CD14-positive monocyte (primary cell): ENCODE measurements around the gene CCDC188. TPM values are rescaled to one million over a fixed set of nuclear protein-coding genes. Genes with fewer than 3 reads are reported as not detected.

Experiments
- DNase-seq, 3 donors: peaks; one replicate each; pipeline ENCODE4 v3.0.0-alpha.2; 2011 to 2022
- H2AFZ ChIP-seq: 2 replicates; pipeline ENCODE4 v1.6.0; 2012; ENCODE audit warnings: mild to moderate bottlenecking, low read depth, low read length, inconsistent platforms; ENCODE audit not compliant: insufficient read depth, poor library complexity, severe bottlenecking
- H3K27ac ChIP-seq, 2 donors: 1 replicate in 1 of 2; 2 replicates in 1 of 2; pipeline ENCODE4 v1.5.1; 2012 to 2013; ENCODE audit warnings: low read length in 2 of 2, control low read depth in 1 of 2, inconsistent platforms in 1 of 2, low read depth in 1 of 2, mild to moderate bottlenecking in 1 of 2
- H3K27me3 ChIP-seq, 2 donors: one replicate each; pipeline versions ENCODE4 v1.6.0 to v1.6.1; 2011 to 2013; ENCODE audit warnings: low read length in 2 of 2; ENCODE audit not compliant: control insufficient read depth in 2 of 2, insufficient read depth in 2 of 2
- H3K36me3 ChIP-seq, 2 donors: replicated peaks in 1 of 2; 1 replicate in 1 of 2; 2 replicates in 1 of 2; pipeline versions ENCODE4 v1.5.1 to v1.6.1; 2012 to 2013; ENCODE audit warnings: low read length in 2 of 2, control low read depth in 1 of 2, inconsistent platforms in 1 of 2, mild to moderate bottlenecking in 1 of 2; ENCODE audit not compliant: insufficient read depth in 2 of 2, control insufficient read depth in 1 of 2
- H3K4me1 ChIP-seq, 2 donors: 1 replicate in 1 of 2; 2 replicates in 1 of 2; pipeline versions ENCODE4 v1.5.1 to v1.6.1; 2012 to 2013; ENCODE audit warnings: low read length in 2 of 2, control low read depth in 1 of 2, inconsistent platforms in 1 of 2, mild to moderate bottlenecking in 1 of 2, moderate library complexity in 1 of 2; ENCODE audit not compliant: insufficient read depth in 2 of 2, control insufficient read depth in 1 of 2
- H3K4me2 ChIP-seq: replicated peaks from 2 replicates; pipeline ENCODE3; 2012; ENCODE audit warnings: low read length, moderate library complexity, mild to moderate bottlenecking; ENCODE audit not compliant: poor library complexity, severe bottlenecking; ENCODE audit errors: extremely low read depth
- H3K4me3 ChIP-seq, 3 experiments: fragments of 200-600 bp in 1 of 3; sonication (generic) in 1 of 3; replicated peaks in 1 of 3; 1 replicate in 2 of 3; 2 replicates in 1 of 3; pipeline ENCODE4 v1.5.1; 2011 to 2013; ENCODE audit warnings: low read length in 3 of 3, mild to moderate bottlenecking in 3 of 3, control low read depth in 2 of 3, low read depth in 2 of 3, inconsistent platforms in 1 of 3, moderate library complexity in 1 of 3
- H3K79me2 ChIP-seq: 2 replicates; pipeline ENCODE4 v1.6.0; 2012; ENCODE audit warnings: mild to moderate bottlenecking, control low read depth, inconsistent platforms, low read length, moderate library complexity; ENCODE audit not compliant: insufficient read depth
- H3K9ac ChIP-seq: 2 replicates; pipeline ENCODE4 v1.6.0; 2017; ENCODE audit warnings: low read length, mild to moderate bottlenecking; ENCODE audit not compliant: insufficient read depth, poor library complexity, severe bottlenecking
- H3K9me3 ChIP-seq, 2 donors: replicated peaks in 1 of 2; 1 replicate in 1 of 2; 2 replicates in 1 of 2; pipeline versions ENCODE4 v1.5.1 to v1.6.1; 2012 to 2013; ENCODE audit warnings: low read length in 2 of 2, control low read depth in 1 of 2; ENCODE audit not compliant: control insufficient read depth in 1 of 2, insufficient read depth in 1 of 2
- H4K20me1 ChIP-seq: 2 replicates; pipeline ENCODE4 v1.6.0; 2012; ENCODE audit warnings: mild to moderate bottlenecking, low read length, control low read depth, moderate library complexity; ENCODE audit not compliant: insufficient read depth
- H3K27ac Mint-ChIP-seq, 7 donors: one replicate each; pipeline ENCODE4 v1.8.0; 2020; ENCODE audit warnings: mild to moderate bottlenecking in 7 of 7, mixed read lengths in 7 of 7, moderate library complexity in 6 of 7, inconsistent platforms in 2 of 7
- H3K27me3 Mint-ChIP-seq, 3 donors: one replicate each; pipeline ENCODE4 v1.8.0; 2021 to 2022; ENCODE audit warnings: low read depth in 3 of 3, mild to moderate bottlenecking in 3 of 3, mixed read lengths in 3 of 3, moderate library complexity in 3 of 3, inconsistent platforms in 1 of 3
- H3K36me3 Mint-ChIP-seq, 2 donors: one replicate each; pipeline ENCODE4 v1.8.0; 2020; ENCODE audit warnings: mixed read lengths in 2 of 2, inconsistent platforms in 1 of 2, mild to moderate bottlenecking in 1 of 2
- H3K4me1 Mint-ChIP-seq: one replicate; pipeline ENCODE4 v1.8.0; 2020; ENCODE audit warnings: mild to moderate bottlenecking, mixed read lengths
- H3K4me3 Mint-ChIP-seq, 2 donors: one replicate each; pipeline ENCODE4 v1.8.0; 2020; ENCODE audit warnings: mild to moderate bottlenecking in 2 of 2, mixed read lengths in 2 of 2, moderate library complexity in 1 of 2
- H3K9me3 Mint-ChIP-seq, 7 donors: one replicate each; pipeline ENCODE4 v1.8.0; 2020 to 2022; ENCODE audit warnings: mixed read lengths in 7 of 7, mild to moderate bottlenecking in 6 of 7, moderate library complexity in 6 of 7, inconsistent platforms in 2 of 7
- WGBS: methylation state at CpG from one replicate; pipeline ENCODE4 v1.1.5; 2013; ENCODE audit warnings: missing lambda C conversion rate; ENCODE audit not compliant: insufficient coverage; 5-methylcytosine and 5-hydroxymethylcytosine counted together
- intact Hi-C, 2 donors: fragments of 100-400 bp; cut with micrococcal nuclease; formaldehyde crosslinking; loops; one replicate each; pipeline versions ENCODE4 v1.15.0 to v1.15.1; 2023
- polyA plus RNA-seq, 3 donors: library from polyadenylated mRNA; depleted of rRNA in 1 of 3; unstranded in 2 of 3; stranded (reverse) in 1 of 3; fragments of 300-500 nt in 2 of 3; fragments of >200 nt in 1 of 3; fragmentation: Illumina TruSeq in 2 of 3; gene quantifications; 1 replicate in 2 of 3; 2 replicates in 1 of 3; pipeline ENCODE4 v1.2.3, GENCODE V29; 2012 to 2021
- TF ChIP-seq, protein P1 (sequence below): fragments of 200-600 bp; IDR thresholded peaks from one replicate; pipeline ENCODE4 v1.8.0; 2022; ENCODE audit warnings: antibody characterized with exemption, mild to moderate bottlenecking

CCDC188 gene
- polyA plus RNA-seq, 3 donors: 0.15 TPM; not detected in 2

DNA sequence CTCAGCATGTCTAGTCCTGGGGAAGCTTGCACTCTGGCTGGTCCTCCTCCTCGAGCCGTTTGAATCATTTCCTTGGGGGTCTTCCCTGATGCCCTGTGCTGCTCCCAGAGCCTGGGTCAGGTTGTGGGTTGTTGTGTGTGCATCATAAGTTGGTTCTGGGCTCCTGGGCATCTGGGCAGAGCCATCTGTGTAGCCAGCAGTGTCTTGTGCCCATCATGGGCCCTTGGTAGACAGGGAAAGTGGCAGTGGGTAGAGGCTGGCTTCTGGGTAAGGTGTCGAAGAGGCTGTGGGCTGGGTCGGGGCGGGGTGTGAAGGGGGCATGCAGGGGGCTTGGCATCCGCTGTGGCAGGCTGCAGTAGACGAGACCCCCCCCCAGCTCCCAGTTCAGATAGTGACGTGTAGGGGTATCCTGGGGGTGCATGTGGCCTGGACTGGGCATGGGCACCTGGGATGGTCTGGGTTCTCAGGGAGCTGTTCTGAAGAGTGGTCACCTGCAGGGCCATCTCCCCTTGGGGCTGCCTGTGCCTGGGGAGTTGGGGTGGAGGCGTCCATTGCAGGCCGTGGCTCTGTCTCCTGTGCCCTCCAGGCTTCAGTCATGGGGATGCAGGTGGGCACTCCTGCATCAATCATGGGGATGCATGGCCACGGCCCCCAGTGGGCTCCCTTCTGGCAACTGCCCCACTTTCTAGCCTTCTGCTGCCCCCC, 26.6 kb downstream of the CCDC188 start:
- Histone ChIP-seq H3K9me3 (no peaks in the 10 kb centered on the region), H3K27ac (peak overlapping the region in 1 of 2 donors; percentile 20), H3K9ac (no peak overlapping the region), H4K20me1 (peaks cover 12% of the 10 kb centered on the region), H3K4me1 (peaks cover 0 to 1% of the 10 kb centered on the region in 2 donors), H3K4me2 (no peak overlapping the region), H3K4me3 (no peak overlapping the region), H3K27me3 (no peaks in the 10 kb centered on the region), H2AFZ (no peak overlapping the region), H3K36me3 (peaks cover 39 to 74% of the 10 kb centered on the region in 2 donors), H3K79me2 (peaks cover 43% of the 10 kb centered on the region)
- WGBS: 92% methylated on average over 4 of the region's 11 CpGs
- Mint-ChIP-seq H3K36me3 (peaks cover 50 to 83% of the 10 kb centered on the region in 2 donors), H3K27ac (peak overlapping the region in 4 of 7 donors; percentile 14 to 76 (median 42)), H3K27me3 (no peaks in the 10 kb centered on the region), H3K4me1 (peaks cover 5% of the 10 kb centered on the region), H3K4me3 (no peak overlapping the region), H3K9me3 (no peaks in the 10 kb centered on the region)
- no peak for DNase-seq
- TF ChIP-seq, protein P1, sequence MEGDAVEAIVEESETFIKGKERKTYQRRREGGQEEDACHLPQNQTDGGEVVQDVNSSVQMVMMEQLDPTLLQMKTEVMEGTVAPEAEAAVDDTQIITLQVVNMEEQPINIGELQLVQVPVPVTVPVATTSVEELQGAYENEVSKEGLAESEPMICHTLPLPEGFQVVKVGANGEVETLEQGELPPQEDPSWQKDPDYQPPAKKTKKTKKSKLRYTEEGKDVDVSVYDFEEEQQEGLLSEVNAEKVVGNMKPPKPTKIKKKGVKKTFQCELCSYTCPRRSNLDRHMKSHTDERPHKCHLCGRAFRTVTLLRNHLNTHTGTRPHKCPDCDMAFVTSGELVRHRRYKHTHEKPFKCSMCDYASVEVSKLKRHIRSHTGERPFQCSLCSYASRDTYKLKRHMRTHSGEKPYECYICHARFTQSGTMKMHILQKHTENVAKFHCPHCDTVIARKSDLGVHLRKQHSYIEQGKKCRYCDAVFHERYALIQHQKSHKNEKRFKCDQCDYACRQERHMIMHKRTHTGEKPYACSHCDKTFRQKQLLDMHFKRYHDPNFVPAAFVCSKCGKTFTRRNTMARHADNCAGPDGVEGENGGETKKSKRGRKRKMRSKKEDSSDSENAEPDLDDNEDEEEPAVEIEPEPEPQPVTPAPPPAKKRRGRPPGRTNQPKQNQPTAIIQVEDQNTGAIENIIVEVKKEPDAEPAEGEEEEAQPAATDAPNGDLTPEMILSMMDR: no peak
- intact Hi-C loops: no loop called here

DNA sequence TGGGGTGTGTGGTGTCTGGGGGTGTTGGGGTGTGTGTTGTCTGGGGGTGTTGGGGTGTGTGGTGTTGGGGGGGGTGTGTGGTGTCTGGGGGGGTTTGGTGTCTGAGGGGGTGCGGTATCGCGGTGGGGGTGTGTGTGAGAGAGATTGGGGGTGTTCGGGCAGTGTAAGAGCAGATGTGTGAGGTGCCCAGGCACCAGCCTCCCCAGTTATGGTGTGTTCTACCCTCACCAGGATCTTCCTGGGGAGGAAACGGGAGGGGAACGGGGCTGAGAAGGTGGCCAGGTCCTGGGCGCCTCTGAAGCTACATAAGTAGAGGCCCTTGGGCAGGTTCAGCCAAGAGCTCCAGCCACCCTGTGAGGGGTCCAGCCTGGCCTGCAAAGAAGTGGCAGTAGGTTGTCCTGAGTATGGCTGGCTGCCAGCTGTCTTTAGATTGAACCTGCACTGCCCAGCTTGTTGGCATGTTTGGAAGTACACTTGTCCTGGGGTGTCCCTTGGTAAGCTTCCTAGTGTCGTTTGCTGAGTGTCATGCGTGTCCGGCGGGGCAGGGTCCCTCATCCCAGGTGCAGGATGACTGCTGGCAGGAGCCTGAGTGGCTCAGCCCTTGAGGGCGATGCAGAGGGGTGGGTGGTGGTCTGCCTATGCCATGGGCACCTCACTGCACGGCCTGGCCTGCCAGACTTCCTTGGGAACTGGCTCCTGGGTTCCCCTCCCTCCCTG, 27.3 kb downstream of the CCDC188 start:
- Mint-ChIP-seq H3K36me3 (peaks cover 51 to 84% of the 10 kb centered on the region in 2 donors), H3K4me3 (no peak overlapping the region), H3K9me3 (no peaks in the 10 kb centered on the region), H3K27ac (peak overlapping the region in 2 of 7 donors; percentile 8 to 69), H3K27me3 (no peaks in the 10 kb centered on the region), H3K4me1 (peaks cover 8% of the 10 kb centered on the region)
- no peak overlapping the region for H2AFZ ChIP-seq
- no peaks in the 10 kb centered on the region for H3K9me3 ChIP-seq
- H3K4me3 ChIP-seq: no peak overlapping the region
- peaks cover 39 to 80% of the 10 kb centered on the region in 2 donors for H3K36me3 ChIP-seq
- intact Hi-C loops: no loop called here
- H3K9ac ChIP-seq: no peak overlapping the region
- H4K20me1 ChIP-seq: peaks cover 17% of the 10 kb centered on the region
- 97% methylated on average over 9 of the region's 13 CpGs for WGBS
- DNase-seq: no peak
- no peaks in the 10 kb centered on the region for H3K27me3 ChIP-seq
- TF ChIP-seq, protein P1: no peak
- no peak overlapping the region for H3K4me2 ChIP-seq
- H3K79me2 ChIP-seq: peaks cover 50% of the 10 kb centered on the region
- H3K27ac ChIP-seq: peak overlapping the region in 1 of 2 donors; percentile 20
- peaks cover 4 to 8% of the 10 kb centered on the region in 2 donors for H3K4me1 ChIP-seq
